ENCODE measurements around the gene ATRN.

- TF ChIP-seq CTCF (IDR thresholded peaks at IDR 0.05 in 4 of 5, conservative IDR thresholded peaks at IDR 0.05 in 1 of 5) (no peak), POLR2A (IDR thresholded peaks at IDR 0.05) (no peak)
These were observed 82.8 kb downstream of the ATRN start for GRCh38 chr20:3553663-3554062.
